K562 (cell line): ENCODE results near the gene HPS1. TPM values are rescaled to one million over a fixed set of nuclear protein-coding genes. Genes with fewer than 3 reads are reported as not detected.

Experiments used
- KLF1 ChIP-seq: fragments of 450-650 bp; IDR thresholded peaks from 2 replicates; pipeline ENCODE4 v1.6.1; 2016; ENCODE audit warnings: missing genetic modification characterization, missing compliant biosample characterization
- MLLT1 ChIP-seq, 2 experiments: fragments of 450-650 bp; IDR thresholded peaks; 2 replicates each; pipeline ENCODE4 v1.6.1; 2016
- MNT ChIP-seq, 2 experiments: fragments of 450-650 bp; conservative IDR thresholded peaks; 2 replicates each; pipeline ENCODE4 v1.6.1; 2017; ENCODE audit warnings: mild to moderate bottlenecking in 2 of 2, moderate library complexity in 2 of 2
- USF2 ChIP-seq: sonication (generic); formaldehyde crosslinking; IDR thresholded peaks from 2 replicates; pipeline ENCODE4 v1.5.0; 2020; ENCODE audit warnings: missing genetic modification reagents
- polyA plus RNA-seq, 8 experiments: library from polyadenylated mRNA; depleted of rRNA in 4 of 8; stranded (reverse) in 5 of 8; unstranded in 3 of 8; fragments of >200 nt; fragmentation: Nextera tagmentation in 2 of 8; fragmentation: Illumina TruSeq in 1 of 8; extraction: Ambion mirVana in 2 of 8; extraction: Trizol in 1 of 8; gene quantifications; 2 replicates each; pipeline versions ENCODE4 v1.2.1 to v1.2.3, GENCODE V29; 2011 to 2014; ENCODE audit warnings: inconsistent platforms in 1 of 8, missing spikeins in 1 of 8
- total RNA-seq, 7 experiments: library from RNA; depleted of rRNA in 6 of 7; stranded (reverse); fragments of >200 nt in 6 of 7; fragmentation: Illumina TruSeq in 2 of 7; extraction: Trizol in 2 of 7; gene quantifications; 2 replicates each; pipeline versions ENCODE4 v1.2.1 to v1.2.3, GENCODE V29; 2011 to 2021; ENCODE audit warnings: low replicate concordance in 1 of 7

The HPS1 gene
- total and polyA plus RNA-seq, 9 of the 15 experiments (the other 6 are each of a cell fraction or from before 2014, with no cell fraction given), result 18.1 to 43.6 (median 26.3) TPM

GRCh38 chr10:98404571-98405359 is 42.0 kb downstream of the HPS1 start (continued):
- 0 out of 4 replicates have a peak, but pooled peaks of 1 of the 2 experiments have one; percentile 9 for TF ChIP-seq MNT (conservative IDR thresholded peaks at IDR 0.05)
- no peak for TF ChIP-seq USF2 (CRISPR knock-in tag)
- no peak for TF ChIP-seq KLF1 (tag)
- no peak for TF ChIP-seq MLLT1 (IDR thresholded peaks at IDR 0.05)
